GM19468 (cell line): ENCODE data around the gene SLC13A1.

Experiments
- ATAC-seq: cut with Tn5 transposase; IDR thresholded peaks from one replicate; pipeline ENCODE4 v1.9.1; 2021; ENCODE audit warnings: mild to moderate bottlenecking, moderate library complexity, moderate number of reproducible peaks; ENCODE audit not compliant: unreplicated experiment; ENCODE audit errors: extremely low read depth

SLC13A1 gene

DNA sequence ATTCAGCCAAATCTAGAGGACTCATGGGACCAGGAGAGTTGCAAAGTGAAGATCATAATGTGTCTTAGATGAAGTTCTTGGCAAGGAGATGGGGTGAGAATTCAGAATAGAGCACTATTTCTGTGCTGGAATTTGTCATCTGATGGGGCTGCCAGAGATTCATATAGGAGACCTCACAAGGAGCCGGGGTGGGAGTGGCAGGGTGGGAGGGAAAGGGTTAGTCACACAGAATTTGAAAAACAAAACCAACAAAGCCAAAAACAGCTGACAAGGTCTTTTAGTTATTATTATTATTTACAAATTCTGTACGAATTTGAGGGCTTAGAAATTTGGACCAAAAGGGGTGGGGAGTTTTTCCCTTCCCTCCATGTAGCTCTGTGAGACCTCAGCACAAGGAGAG lies 1.7 kb downstream of the SLC13A1 start:
- ATAC-seq = no peak

DNA sequence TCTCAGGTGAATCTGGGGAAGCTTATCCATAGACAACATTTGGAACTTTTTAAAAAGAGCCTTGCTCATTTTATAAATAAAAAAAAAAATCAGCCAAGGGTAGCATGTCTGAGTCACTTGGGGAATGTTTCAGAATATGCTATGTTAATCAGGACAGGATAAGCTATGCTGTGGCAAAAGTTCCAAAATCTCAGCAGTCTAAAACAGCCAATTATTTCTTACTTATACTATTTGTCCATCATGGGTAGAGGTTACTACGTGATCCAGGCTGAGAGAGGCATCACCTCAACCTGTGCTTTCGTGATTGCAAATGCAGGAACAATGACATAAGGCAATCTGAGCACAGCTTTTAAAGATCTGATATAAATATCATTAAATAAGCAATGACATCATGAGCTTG lies 6.5 kb downstream of the SLC13A1 start:
- no peak for ATAC-seq

DNA sequence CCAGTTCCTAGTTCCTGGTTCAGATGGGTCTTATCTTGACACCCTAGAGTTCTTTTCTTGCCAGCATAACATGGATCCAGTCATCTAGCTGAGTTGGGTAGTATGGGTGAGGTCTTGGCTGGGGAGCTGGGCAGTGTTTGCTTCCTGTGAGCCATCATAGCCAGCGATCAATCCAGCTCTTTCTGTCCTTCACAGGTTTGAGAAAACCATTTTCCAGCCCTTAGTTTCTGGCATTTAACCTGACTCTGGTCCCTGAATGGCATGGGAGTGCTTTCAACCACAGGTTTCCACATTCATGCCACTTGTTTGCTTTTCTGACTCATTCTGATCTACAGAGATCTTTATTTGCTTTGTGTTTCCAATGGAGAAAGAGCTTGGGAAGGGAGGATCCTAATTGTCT lies 8.6 kb downstream of the SLC13A1 start:
- ATAC-seq = no peak

DNA sequence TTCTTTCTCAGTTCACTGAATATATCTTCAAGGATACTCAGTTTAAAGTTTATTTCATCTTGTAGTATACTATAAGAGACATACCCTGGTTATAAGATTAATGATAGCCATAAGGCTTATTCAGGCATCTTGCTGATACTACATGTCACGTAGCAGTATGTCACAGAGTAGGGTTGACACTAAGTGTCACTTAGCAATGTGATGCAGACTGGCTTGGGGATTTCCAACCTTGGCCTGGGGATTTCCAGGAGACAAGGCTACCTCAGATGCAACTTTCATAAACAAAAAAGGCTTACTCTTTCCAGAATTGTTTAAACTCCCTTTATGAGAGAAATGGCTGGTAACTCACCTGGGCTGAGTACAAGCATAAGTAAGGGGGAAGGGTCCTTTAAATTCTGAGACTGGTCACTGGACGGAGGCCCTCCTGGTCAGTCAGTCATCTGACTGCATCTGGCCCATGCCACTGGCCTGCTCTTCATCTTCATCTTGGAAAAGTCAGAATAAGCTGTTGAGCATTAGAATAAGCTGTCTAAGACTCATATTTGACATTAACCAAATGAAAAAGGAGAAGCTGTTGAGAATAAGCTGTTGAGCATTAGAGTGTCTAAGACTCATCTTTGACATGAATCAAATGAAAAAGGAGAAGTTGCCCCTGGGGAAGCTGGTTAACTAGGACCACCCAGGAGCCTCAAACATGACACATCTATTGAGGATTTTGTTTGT lies 9.5 kb downstream of the SLC13A1 start:
- ATAC-seq = peak; percentile 90

DNA sequence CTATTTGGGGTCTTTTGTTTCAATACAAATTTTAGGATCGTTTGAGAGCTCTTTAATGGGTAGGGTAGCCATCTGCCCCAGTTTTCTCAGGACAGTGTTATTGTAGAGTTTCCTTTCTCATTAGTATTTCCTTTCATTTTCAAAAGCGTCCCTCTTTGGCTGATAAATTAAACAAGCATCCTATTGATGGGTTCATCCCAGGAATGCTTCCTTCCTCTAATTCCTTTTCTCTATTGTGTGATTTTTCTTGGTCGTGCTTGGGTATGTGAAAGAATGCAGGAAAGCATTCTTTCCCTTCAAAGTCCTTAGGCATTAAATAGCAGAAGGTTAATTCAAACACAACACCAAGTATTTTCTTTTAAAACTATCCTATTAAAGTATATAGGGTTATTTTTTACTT lies 14.0 kb downstream of the SLC13A1 start:
- no peak for ATAC-seq

DNA sequence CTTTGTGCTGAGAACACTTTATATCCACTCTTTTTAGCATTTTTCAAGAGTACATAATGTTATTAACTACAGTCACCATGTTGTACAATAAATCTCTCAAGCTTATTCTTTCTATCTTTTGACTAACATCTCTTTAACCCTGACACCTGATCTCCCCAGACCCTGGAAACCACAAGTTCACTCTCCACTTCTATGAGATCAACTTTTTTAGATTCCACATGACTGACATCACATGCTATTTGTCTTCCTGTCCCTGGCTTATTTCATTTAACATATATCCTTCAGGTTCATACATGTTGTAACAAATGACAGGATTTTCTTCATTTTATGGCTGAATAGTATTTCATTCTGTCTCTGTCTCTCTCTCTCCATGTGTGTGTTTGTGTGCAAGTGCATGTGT lies 15.5 kb downstream of the SLC13A1 start:
- no peak for ATAC-seq

DNA sequence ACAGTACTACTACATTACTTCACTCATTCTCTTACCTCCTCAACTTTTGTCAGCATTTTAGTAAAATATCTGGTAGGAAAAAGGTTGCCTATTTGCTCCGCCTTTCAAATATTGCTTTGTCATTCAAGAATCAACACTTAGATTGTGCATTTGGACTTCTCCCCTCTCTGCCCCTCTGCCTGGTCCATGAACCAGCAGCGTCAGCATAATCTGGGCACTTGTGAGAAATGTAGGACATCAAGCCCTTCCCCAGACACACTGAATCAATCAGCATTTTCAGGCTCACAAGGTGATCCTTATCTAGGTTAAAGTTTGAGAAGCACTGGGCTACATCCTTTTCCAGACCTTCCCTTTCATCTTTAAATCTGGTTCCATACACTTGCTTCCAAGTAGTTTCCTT lies 16.3 kb downstream of the SLC13A1 start:
- no peak for ATAC-seq

DNA sequence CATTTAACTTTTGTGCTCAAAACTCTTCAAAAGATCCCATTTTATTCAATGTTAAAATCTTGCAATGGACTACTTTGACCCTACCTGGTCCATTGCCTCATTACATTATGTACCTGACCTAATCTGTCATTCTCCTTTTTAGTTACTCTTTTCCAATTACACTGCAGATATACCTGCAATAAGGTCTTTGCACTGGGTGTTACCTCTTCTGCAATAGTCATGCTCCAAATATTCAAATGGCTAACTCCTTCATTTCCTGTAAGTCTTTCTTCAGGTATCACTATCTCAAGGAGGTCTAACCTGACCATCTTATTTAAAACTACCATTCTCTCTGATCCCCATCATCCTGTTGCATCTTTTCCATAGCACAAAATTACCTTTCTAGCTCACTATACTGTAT lies 22.3 kb downstream of the SLC13A1 start:
- ATAC-seq = no peak

DNA sequence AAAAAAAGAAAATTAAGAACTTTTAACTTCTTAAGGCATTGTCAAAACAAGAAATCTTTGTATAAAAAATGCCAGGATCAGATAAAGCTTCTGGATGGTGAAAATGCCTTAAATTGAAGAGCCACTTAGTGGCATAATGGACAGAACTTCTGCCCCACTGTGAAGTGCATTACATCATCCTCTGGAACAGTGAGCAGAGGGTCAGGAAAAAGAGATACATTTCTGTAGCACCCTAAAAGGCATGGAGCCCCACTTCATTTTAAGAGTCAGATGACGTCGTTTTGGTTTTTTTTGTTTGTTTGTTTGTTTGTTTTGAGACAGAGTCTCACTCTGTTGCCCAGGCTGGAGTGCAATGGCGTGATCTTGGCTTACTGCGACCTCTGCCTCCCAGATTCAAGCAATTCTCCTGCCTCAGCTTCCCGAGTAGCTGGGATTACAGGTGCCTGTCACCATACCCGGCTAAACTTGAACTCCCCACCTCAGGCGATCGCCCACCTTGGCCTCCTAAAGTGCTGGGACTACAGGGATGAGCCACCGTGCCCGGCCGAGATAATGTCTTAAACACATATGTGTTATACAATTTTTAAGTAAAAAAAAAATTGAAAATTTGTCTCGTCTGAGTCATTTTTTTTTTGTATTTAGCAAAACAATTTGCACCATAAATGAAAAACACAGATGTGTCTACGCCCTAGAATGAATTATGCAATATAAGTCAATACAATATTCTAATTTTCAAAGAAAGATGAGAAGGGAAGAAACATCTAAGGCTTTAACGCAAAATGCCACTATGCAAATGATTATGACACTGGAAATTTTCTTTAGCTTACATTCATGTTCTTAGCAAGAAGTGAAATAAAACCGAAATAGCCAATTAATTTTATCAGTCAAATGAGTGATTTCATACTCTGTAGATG lies 29.2 kb downstream of the SLC13A1 start:
- ATAC-seq = no peak

DNA sequence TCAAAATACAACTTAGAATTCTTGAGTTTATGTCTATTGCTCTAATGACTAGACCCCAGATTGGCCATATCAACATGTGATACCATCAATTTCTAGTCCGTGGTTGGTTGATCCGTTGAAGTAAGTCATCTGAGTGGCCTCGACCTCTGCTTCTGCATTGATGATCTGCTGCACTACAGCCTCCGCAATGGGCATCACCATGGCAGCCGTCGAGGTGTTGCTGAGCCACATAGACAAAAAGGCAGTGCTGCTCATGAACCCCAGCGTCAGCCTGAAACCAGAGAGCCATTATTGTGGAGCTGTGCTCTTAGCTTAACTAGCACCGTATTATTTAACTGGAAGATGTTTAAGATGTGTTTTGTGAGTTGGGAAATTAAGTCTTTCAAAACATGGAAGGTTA lies 30.7 kb downstream of the SLC13A1 start:
- no peak for ATAC-seq

DNA sequence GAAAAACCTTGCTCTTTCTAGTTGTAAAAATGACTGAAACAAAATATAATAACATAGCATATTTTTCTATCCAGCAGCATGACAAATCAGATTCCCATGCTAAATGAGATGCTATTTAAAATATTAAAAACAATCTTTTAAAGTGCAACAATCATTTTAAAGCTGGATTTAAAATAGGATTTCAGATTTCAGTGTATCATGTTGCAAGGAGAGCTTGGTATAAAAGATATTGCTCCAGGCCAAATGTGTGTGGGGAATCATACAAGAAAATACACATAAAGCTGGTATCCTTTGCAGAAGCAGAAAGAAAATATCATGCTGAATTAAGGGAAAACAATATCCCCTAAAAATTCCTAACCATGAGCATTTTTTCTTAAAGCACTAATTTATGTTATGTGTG lies 42.2 kb downstream of the SLC13A1 start:
- ATAC-seq = no peak

DNA sequence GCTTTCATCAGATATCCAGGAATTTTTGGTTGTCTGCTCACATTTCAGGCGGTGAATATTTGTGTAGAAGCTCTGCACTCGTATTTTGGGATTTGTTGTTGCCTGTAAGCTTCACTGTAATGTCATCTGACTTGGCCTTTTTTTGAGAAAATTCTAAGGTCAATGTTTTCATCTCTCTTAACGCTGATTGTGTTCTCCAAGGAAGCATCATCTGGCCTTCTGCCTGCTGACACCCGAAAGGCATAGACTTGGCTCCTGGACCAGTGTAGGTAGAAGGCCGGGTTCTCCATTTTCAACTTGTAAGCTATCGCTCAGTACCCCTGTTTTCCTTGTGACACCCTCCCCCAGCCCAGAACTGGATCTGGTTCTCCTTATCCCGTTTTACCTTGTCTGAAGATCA lies 44.2 kb downstream of the SLC13A1 start:
- no peak for ATAC-seq

DNA sequence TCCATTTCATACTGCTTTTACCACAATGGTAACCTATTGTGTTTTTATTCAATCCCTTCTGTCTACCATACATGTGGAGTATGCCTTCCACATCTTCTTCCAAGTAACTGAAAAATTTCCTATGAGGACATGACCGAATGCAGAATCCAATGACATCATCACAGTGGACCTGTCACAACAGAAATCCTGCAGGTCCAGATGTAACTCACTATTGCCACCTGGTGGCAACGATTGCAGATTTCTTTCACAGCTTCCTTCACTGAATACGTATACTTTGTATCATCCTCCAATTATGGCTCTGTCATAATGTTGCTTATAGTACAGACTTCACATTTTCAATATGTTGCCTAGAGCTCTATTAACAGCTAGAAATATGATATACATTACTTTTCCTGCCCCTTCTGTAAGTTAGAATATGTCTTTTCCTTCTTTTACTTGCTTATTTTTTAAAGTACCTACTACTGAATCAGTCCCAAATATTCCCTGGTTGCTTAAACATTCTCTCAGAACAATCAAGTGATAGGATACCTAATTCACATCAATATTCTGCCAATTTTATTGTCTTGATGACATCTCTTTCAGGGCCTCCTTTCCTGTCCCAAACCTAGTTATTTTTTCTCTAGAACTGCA lies 45.4 kb downstream of the SLC13A1 start:
- ATAC-seq = peak; percentile 86

DNA sequence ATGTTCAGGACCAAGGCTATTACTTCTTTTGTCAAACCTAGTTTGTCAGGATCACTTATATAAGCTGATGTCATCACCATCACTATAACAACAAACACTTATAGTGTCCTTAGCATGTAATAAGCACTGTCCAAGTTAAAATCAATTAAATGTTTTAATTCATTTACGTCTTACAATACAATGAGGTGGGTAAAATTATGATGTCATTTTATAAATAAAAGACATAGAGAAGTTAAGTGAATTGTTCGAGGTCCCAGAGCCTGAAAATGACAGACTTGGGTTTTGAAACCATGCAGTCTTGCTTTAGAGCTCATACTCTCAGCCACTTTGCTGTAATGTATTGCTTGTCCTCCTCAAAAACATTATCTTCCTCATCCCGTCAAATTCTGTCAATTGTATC lies 48.3 kb downstream of the SLC13A1 start:
- no peak for ATAC-seq

DNA sequence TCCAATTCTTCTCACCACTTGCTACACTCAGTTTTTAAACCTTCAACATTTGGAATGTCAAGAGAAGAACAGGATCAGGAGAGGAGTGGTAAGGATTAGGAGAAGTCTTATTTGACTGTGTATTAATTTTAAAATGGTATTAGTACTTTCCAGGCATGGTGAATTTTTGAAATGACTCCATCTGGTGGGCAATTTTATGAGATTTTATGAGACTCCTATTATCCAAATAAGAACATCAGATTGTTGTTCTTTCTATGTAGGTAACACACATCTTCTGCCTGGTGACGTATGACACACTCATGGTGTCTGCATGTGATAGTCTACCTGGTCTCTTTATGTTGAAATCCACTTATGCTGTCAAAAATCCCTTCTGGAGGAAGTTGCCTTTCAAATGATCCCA lies 51.0 kb downstream of the SLC13A1 start:
- ATAC-seq = no peak

DNA sequence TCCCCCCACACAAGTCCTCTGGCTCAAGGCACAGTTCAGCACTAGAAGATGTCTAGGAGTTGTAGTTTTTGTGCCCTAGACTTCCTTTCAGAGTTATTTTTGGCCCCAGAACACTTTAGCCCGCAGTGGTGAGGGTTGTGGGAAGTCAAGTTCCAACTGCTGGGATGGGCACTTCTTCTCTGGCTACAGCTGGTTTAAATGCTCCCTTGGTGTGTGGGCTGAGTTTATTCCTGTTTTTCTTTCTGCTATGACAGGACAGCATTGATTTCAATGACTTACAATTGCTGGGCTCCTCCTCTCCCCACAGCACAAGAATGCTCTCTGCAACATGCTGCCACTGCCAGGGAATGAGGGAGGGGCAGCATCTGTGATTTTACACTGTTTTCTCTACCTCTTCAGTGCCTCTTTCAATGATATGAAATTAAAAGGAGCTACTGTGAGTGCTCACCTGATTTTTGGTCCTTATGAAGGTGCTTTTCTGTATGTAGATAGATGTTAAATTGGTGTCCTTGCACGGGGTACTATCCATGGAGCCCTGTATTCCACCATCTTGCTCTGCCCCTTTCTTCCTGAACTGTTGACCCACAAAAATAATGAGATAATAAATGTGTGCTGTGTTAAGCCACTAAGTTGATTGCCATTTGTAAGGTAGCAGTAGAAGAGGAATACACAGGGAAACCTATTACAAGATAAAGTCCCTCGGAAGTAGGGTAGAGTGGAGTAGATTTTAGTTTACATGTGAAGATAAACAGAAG lies 56.3 kb downstream of the SLC13A1 start:
- no peak for ATAC-seq

DNA sequence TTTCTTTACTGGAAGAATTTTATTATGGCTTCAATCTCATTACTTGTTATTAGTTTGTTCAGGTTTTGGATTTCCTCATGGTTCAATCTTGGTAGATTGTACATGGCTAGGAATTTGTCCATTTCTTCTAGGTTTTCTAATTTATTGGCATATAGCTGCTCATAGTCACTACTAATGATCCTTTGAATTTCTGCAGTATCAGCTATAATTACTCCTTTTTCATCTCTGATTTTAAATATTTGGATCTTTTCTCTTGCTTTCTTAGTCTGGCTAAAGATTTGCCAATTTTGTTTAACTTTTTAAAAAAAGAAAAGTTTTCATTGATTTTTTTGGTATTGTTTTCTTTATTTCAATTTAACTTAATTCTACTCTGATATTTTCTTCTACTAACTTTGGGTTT lies 59.2 kb downstream of the SLC13A1 start:
- ATAC-seq = no peak

DNA sequence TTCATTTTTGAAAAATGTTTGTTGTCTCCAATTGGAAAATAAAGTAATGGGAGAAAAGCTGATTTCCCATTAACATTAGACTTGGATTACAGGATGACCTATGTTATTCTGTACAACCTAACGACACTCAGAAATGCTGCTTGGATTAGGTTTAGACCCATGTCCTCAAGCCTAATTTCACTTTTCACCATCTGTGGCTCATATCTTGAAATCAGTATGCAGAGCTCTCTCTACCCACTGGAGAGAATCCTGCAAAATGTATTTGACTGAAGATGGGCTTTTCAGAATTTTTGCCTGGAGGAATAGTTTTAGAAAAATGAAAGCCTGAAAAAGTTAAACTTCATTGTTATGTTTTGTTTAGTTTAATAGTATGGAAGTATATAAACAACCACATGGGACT lies 63.8 kb downstream of the SLC13A1 start:
- ATAC-seq = no peak

DNA sequence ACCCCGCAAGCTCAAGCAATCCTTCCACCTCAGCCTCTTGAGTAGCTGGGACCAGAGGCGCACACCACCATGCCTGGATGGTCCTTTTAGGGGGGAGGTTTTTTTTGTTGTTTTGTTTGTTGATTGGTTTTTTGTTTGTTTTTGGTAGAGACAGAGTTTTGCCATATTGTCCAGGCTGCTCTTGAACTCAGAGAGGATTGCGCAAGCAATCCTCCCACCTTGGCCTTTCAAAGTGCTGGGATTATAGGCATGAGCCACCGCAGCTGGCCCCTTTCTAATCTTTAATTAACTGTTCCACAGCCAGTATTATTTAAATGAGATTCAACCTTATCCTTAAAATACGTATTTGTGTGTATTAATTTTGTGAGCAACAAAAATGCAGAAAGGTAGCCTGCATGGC lies 65.8 kb downstream of the SLC13A1 start:
- no peak for ATAC-seq

DNA sequence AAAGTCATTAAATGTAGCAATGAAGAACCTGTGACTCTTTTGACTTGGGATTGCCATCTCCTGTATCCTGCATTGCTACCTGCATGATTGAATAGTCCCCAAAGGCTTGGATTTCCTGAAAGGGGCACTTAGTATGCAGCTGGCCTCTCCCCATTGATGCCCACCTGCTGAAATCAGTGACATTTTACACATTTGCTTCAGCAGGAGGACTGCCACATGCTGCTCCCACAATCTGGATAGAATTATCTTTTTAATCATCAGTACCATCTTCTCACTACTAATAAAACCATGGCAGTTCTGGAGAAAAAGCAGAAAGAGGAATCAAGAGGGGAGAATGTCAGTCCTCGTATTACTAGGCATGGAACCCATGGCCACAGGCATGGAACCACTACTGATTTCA lies 67.8 kb downstream of the SLC13A1 start:
- ATAC-seq = no peak

DNA sequence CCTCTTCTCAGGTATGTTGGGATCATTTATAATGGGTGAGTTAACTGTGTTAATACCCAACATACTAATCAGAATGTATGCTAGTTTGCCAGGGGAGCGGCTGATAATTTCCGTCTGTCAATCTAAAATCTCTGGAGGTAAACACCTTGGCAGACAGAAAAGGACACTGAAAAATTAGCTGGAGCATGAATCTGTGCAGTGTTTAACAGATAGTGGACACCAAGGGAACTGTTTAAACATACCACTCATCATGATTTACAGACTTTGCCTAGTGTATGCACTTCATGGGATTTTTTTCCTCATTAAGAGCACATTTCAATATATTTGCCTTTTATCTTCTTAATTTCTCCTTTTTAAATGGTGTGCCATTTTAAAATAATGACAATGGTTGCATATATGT lies 68.2 kb downstream of the SLC13A1 start:
- no peak for ATAC-seq
